Hematopoietic multipotent progenitor cell treated with erythropoietin and hydrocortisone succinate and interleukin-3 and kit ligand, for 15 days (in vitro differentiated cells): Measurements from ENCODE around the gene INTS14.

Experiments used
- DNase-seq: peaks from one replicate; pipeline ENCODE4 v3.0.0-alpha.2; 2015; ENCODE audit warnings: low spot score

INTS14 gene

GRCh38 chr15:65610871-65611718 lies at the start of gene INTS14:
INTS14 (minus strand) TSS chr15:65611131; CDS start chr15:65607380, 3,751 bp downstream.
- DNase-seq: peak; percentile 89

- DNase-seq: no peak
Measured at GRCh38 chr15:65659502-65660052, 48.6 kb upstream of the INTS14 start.

- DNase-seq: no peak
Measured at GRCh38 chr15:65655457-65655856, 44.5 kb upstream of the INTS14 start.

GRCh38 chr15:65655026-65655425 lies 44.1 kb upstream of the INTS14 start:
- no peak for DNase-seq

DNA sequence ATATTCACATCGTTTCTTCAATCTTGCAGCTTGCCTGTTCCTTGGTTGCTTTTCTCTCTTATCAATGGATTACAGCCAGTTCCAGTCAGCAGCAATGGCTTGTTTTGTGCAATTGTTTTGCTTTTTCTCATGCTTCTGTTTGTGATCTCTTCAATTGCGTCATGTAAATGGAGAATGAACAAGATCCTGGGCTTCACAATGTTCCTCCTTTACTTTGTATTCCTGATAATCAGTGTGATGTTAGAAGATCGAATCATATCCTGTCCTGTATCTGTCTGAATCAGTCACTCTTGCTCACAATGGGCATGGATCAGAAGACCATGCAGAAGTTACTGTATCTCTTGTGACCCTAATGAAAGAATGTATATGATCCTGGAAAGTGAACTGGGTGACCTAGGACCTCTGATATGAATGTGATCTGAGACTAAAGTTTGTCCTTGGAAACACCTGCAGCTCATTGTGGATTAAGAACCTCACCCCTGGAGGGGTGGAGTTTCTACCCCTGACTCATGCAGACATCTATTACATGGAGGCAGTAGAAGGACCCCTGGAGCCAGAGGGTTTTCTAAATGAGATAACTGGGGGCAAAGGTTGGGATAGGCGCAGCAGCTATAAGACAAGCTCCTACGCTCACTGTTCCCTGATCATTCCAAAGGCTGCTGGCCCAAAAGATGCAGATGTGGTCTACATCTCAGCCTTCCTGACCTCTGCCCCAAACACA lies 43.0 kb upstream of the INTS14 start:
- DNase-seq: no peak

DNA sequence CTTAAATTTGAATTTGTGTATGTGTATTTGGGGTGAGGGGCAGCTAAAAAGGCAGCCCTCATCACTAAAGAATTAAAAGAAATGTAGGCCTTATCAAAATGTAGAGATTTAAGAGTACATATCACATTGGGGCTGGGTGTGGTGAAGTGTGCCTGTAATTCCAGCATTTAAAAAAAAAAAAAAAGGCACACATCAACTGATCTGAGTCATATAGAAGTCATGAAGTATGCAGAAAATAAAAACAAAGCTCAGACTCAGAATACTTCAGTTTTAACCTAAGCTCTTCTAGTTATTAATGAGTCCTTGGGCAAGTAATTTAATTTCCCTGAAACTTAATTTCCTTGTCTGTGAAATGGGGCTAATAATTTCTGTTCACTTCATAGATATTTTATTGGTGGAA lies 42.4 kb upstream of the INTS14 start:
- no peak for DNase-seq

DNA sequence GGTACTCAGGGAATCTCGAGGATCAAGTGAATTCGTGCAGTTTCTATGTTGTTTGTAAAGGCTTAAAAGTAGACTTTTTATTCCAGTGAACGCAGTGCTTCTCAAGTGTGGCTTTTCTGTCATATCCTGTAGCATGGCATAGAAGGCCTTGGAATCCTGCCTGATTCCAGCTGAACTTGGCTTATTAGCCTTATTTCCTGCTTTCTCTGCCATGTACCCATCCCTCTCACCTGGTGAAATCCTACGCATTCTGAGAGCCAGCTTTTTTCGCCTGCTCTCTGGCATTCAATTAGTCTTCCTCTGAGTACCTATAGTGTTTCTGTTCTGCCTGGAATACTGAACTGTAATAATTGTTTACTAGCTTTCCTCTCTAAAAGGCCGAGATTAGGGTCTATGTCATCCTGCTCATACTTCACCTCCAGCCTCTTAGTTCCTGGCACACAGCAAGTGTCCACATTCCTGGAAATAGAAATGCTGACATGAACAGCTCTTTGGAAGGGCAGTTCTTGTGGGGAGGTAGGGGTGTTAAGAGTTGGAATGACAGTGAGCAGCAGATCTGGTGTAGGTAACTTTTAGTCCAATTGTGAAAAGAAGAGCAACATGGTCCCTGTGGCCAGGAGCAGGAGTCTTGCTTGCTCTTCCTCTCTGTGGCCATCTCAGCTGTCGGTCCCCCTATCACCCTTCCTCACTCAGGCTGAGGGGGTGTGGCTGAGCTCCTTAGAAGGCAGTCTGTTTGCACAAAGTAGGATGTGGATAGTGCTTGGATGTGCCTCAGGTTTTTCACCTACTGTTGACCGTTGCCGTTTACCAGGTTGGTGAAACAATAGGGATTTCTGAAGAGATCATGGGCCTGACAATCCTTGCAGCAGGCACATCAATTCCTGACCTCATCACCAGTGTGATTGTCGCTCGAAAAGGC lies 41.2 kb upstream of the INTS14 start:
- no peak for DNase-seq

- DNase-seq: no peak
Measured at GRCh38 chr15:65651042-65651322, 40.1 kb upstream of the INTS14 start.

GRCh38 chr15:65650312-65651041 lies 39.5 kb upstream of the INTS14 start:
- no peak for DNase-seq

DNA sequence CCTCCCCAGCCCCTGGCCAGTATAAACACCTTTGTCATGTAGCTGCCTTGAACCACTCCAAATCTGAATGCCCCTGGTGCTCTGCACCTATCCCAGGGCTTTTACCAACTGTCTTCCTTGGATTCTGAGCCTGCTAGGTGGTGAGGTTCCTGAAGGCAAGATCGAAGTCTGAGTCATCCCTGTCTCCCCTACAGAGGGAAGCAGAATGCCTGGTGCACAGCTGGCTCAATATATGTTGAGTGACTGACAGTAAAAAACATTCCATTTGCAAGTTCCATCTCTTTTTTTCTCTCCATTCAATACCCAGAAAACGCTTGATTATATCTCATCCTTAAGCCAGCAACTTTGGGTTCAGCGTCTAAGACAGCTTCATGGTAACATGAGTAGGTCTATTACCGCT lies 35.6 kb upstream of the INTS14 start:
- no peak for DNase-seq

GRCh38 chr15:65645392-65645791 lies 34.5 kb upstream of the INTS14 start:
- DNase-seq: no peak

DNA sequence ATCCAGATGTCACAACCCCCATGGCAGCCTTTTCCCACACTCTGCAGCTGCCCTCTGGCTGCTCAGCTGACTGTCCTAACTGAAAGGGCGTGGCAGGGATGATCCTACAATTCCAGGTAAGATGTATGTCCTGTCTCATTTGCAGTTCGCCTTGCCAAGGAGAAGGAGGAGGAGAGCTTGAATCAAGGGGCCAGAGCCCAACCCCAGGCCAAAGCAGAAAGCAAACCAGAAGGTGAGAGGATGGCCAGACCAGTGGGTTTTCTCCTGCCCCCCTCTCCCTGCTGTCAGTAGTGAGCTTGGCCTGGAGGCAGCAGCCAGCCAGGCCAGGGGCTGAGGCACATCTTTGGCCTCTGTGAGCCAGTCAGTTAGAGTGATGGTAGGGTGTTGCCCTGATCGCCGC lies 33.4 kb upstream of the INTS14 start:
- no peak for DNase-seq

DNA sequence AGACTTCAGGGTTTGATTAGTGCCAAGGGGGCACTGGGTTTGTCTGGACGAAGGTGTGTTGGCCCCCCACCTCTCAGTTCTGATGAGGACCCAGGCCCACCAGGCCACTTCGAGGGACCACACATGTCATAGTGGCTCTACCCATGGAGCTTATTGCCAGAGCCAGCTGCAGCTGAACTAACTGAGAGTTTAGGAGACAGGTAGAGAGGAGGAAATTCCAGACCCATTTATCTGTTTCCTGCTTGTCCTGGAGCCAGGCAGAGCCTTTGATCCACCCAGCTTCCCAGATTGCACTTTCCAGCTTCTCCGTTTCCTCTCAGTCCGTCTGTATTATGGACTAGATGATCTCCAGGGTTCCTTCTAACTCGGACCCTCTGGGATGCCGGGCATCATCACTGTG lies 31.7 kb upstream of the INTS14 start:
- DNase-seq: no peak

DNA sequence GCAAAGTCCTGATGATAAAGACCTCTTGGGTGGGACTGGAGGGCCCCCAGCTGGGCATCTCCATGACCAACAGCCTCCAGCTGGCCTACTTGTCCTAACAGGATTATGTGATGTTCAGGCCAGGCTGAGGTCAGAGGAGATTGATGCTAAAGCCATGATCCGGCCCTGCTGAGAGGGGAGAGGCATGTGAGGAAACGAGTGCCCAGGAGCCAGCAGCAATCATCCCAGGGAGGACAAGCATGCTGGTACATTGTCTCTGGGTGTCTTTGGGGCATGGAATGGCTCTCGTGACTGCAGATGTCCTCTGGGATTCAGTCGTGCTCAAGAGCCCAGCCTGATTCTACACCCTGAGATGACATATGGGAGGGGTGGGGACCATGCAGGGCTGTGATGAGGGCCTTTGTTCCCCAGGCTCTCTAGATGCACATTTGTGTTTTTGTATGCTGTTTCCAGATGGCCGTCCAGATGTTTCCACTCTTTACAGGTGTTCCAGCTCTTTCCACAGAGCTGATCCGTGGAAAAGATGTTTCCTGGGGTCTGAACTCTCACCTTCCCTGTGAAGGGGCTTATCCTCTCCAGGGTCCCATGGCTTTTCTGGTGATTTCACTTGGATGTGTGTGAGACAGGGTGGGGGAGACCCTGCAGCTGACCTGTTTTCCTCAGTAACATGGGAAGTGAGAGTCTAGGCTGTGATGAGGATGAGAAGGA lies 31.0 kb upstream of the INTS14 start:
- no peak for DNase-seq

DNA sequence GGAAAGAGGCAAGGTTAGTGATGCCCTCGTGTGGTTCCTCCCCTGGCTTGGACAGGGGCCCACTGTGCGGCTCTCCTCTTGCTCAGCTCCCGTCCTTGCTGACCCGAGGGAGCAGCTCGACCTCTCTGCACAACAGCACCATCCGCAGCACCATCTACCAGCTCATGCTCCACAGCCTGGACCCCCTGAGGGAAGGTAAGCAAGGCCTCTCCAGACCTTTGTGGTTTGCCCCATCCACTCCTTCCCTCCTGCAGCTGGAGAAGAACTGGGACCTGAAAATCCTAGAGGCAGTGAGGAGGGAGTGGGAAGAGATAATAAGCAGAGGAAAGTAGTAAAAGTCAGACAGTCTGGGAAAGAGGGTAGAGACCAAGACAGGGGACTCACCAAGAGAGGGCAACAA lies 28.6 kb upstream of the INTS14 start:
- DNase-seq: no peak

DNA sequence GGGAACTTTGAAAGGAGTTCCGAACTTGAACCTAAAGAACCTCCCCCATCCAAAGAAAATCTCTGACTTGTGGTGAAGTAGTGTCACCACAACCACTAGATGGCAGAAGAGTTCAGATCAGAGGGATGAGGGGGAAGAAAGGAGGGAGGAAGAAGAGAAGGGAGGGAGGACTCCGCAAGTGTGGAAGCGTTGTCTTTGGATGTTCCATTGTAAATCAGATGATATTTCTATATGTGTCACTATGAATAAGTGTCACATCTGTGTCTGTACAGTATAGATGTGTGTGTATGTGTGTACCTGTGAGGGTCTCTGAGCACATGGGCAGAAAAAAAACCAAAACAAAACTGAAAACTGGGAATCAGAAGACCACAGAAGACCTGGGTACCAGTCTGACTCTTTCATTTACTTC lies 27.8 kb upstream of the INTS14 start:
- peak; percentile 82 for DNase-seq

DNA sequence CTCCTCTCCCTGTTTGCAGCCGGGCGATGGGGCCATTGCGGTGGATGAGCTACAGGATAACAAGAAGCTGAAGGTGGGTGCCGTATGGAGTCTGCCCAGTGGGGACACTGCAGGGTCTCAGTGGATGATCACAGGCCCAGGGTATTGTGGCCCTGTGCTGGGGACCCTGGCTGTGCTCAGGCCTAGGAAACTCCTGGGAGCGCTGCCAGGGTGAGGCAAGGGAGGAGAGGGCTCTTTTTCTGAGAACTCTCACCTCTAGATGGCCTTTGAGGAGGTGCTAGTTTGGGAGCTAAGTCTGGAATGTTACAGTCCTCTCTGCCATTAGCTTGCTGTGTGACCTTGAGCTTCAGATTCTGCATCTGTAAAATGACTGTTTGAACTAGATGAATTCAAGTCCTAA lies 27.2 kb upstream of the INTS14 start:
- no peak for DNase-seq

DNA sequence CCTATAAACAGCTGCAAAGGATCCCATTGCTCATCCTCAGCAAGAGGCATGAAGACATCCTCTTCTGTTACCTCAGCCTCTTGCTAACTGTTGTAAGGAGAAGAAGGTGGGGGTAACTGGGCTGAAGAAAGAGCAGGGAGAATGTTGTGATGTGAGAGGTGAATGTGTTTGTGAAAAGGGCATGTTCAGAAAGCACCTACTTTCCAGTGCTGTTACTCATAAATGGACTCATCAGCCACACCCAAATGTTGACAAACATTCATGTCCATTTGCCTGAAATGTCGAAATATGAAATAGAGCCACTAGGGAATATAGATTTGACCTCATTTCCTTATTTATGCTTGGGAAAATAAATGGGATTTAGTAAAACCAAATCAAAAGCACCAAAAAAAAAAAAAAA lies 23.4 kb upstream of the INTS14 start:
- no peak for DNase-seq

- DNase-seq: no peak
Measured at GRCh38 chr15:65633752-65634151, 22.8 kb upstream of the INTS14 start.

GRCh38 chr15:65632780-65633375 lies 21.9 kb upstream of the INTS14 start:
- no peak for DNase-seq

- DNase-seq: no peak
Measured at GRCh38 chr15:65631503-65631902, 20.6 kb upstream of the INTS14 start.
